Cardiac muscle cell (in vitro differentiated cells and primary cell): ENCODE results near the gene IL1RN. TPM values are rescaled to one million over a fixed set of nuclear protein-coding genes. Genes with fewer than 3 reads are reported as not detected.
"Not testable (repeated sequence)": the region's sequence is repeated elsewhere in the genome, so short reads cannot be mapped to it uniquely, and the experiment has no call there.

Source experiments
- DNase-seq, 2 donors: peaks; one replicate each; pipeline versions ENCODE4 v3.0.0 to v3.0.0-alpha.2; 2010 to 2017; ENCODE audit warnings: low read depth in 1 of 2, low spot score in 1 of 2
- H3K27ac ChIP-seq: fragments of 200-600 bp; sonication (generic); 2 replicates; pipeline ENCODE4 v1.5.1; 2016
- H3K27me3 ChIP-seq: fragments of 200-600 bp; sonication (generic); 2 replicates; pipeline ENCODE4 v1.6.0; 2016; ENCODE audit warnings: control low read depth
- H3K36me3 ChIP-seq: fragments of 200-600 bp; sonication (generic); 2 replicates; pipeline ENCODE4 v1.5.1; 2016; ENCODE audit warnings: control low read depth
- H3K4me1 ChIP-seq: fragments of 200-600 bp; sonication (generic); 2 replicates; pipeline ENCODE4 v1.8.1; 2017; ENCODE audit warnings: low read depth, mild to moderate bottlenecking, mixed run types
- H3K4me3 ChIP-seq: fragments of 200-600 bp; sonication (generic); 2 replicates; pipeline ENCODE4 v1.5.1; 2016; ENCODE audit warnings: mild to moderate bottlenecking
- H3K9me3 ChIP-seq: fragments of 200-600 bp; sonication (generic); 2 replicates; pipeline ENCODE4 v1.5.1; 2017; ENCODE audit warnings: low read depth, mild to moderate bottlenecking, control low read depth
- polyA plus RNA-seq: library from polyadenylated mRNA; unstranded; fragments of >200 nt; fragmentation: Nextera tagmentation; extraction: Ambion mirVana; gene quantifications from 2 replicates; pipeline ENCODE4 v1.2.1, GENCODE V29; 2016
- total RNA-seq: library from RNA; depleted of rRNA; stranded (reverse); fragments of >200 nt; gene quantifications from 2 replicates; pipeline ENCODE4 v1.2.3, GENCODE V29; 2016
- TF ChIP-seq, protein P1 (sequence below): IDR thresholded peaks from 2 replicates; pipeline ENCODE4 v1.5.1; 2012; ENCODE audit warnings: low read depth, mild to moderate bottlenecking, low read length

Gene IL1RN
- total and polyA plus RNA-seq, 2 experiments from 2014 or later = not detected

DNA sequence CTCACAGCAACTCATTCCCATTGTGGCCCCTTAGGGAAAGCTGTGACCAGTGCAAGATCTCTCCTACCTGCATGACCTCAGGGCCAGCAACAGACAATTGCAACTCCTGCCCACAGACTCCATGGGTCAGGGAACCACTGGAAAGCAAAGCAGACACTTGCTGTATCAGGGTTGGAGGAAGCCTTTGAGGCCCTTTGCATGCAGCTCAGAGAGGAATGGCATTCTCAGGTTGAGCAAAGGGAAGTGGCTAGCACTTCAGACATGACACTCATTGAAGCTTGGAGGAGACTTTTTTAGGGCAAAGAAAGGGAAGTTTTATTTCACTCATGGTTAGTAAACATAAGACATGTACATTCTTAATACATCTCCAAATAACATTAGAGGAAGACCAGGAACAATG is 37.5 kb upstream of the IL1RN start:
- no peak overlapping the region for H3K4me3 ChIP-seq
- H3K4me1 ChIP-seq = no peaks in the 10 kb centered on the region
- DNase-seq = no peak
- no peak overlapping the region for H3K27ac ChIP-seq
- TF ChIP-seq, protein P1, sequence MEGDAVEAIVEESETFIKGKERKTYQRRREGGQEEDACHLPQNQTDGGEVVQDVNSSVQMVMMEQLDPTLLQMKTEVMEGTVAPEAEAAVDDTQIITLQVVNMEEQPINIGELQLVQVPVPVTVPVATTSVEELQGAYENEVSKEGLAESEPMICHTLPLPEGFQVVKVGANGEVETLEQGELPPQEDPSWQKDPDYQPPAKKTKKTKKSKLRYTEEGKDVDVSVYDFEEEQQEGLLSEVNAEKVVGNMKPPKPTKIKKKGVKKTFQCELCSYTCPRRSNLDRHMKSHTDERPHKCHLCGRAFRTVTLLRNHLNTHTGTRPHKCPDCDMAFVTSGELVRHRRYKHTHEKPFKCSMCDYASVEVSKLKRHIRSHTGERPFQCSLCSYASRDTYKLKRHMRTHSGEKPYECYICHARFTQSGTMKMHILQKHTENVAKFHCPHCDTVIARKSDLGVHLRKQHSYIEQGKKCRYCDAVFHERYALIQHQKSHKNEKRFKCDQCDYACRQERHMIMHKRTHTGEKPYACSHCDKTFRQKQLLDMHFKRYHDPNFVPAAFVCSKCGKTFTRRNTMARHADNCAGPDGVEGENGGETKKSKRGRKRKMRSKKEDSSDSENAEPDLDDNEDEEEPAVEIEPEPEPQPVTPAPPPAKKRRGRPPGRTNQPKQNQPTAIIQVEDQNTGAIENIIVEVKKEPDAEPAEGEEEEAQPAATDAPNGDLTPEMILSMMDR = no peak
- no peaks in the 10 kb centered on the region for H3K36me3 ChIP-seq
- no peaks in the 10 kb centered on the region for H3K9me3 ChIP-seq
- no peaks in the 10 kb centered on the region for H3K27me3 ChIP-seq

GRCh38 chr2:113091231-113091896 is 36.0 kb upstream of the IL1RN start:
- TF ChIP-seq, protein P1 = no peak

DNA sequence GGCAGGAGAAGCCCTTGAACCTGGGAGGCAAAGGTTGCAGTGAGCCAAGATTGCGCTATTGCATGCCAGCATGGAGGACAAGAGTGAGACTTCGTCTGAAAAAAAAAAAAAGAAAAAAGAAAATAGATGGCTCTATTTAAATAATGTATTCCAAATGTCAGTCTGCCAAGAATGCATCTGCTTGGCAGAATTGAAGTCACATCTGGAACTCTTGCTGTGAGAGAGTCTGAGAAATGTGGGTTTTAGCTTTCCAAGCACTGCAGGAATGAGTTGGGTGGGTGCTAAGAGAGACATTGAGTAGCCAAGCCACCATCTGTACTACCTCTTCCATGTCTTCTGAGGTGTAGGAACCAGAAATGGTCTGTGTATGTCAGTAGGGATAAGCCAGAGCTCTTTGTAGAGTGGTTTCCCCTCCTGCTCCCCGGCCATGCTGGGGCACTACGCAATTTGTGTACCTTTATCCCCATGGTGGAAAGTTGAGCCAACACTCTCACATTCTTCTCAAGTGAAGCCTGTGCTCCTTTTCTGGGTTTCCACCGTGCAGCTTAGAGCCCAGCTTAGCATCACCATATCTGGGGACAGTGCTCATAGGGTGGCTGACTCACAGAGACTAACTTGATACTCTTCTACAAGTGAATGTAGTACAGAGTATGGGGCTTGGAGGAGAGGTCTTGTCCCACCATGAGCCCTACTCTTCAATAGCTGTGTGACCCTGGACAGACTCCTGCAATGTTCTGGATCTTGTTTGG is 34.4 kb upstream of the IL1RN start:
- Histone ChIP-seq H3K27me3 (no peaks in the 10 kb centered on the region), H3K9me3 (no peaks in the 10 kb centered on the region), H3K4me1 (no peaks in the 10 kb centered on the region), H3K36me3 (no peaks in the 10 kb centered on the region), H3K4me3 (no peak overlapping the region), H3K27ac (no peak overlapping the region)
- TF ChIP-seq, protein P1 = no peak
- no peak for DNase-seq

More at GRCh38 chr2:113091231-113091896, 36.0 kb upstream of the IL1RN start:
- no peak for DNase-seq
- Histone ChIP-seq H3K9me3 (no peaks in the 10 kb centered on the region), H3K27me3 (no peaks in the 10 kb centered on the region), H3K27ac (no peak overlapping the region), H3K4me1 (no peaks in the 10 kb centered on the region), H3K4me3 (no peak overlapping the region), H3K36me3 (no peaks in the 10 kb centered on the region)

- H3K4me3 ChIP-seq = no peak overlapping the region
- TF ChIP-seq, protein P1 = no peak
- DNase-seq = no peak
- no peaks in the 10 kb centered on the region for H3K27me3 ChIP-seq
- no peaks in the 10 kb centered on the region for H3K36me3 ChIP-seq
- no peaks in the 10 kb centered on the region for H3K9me3 ChIP-seq
- no peak overlapping the region for H3K27ac ChIP-seq
- H3K4me1 ChIP-seq = no peaks in the 10 kb centered on the region
Measured at GRCh38 chr2:113093613-113093977, 33.8 kb upstream of the IL1RN start.

- DNase-seq, H3K4me1 ChIP-seq, H3K36me3 ChIP-seq, H3K27me3 ChIP-seq, H3K9me3 ChIP-seq, H3K4me3 ChIP-seq, H3K27ac ChIP-seq: not testable (repeated sequence)
Measured at GRCh38 chr2:113096306-113096705, 31.1 kb upstream of the IL1RN start.

DNA sequence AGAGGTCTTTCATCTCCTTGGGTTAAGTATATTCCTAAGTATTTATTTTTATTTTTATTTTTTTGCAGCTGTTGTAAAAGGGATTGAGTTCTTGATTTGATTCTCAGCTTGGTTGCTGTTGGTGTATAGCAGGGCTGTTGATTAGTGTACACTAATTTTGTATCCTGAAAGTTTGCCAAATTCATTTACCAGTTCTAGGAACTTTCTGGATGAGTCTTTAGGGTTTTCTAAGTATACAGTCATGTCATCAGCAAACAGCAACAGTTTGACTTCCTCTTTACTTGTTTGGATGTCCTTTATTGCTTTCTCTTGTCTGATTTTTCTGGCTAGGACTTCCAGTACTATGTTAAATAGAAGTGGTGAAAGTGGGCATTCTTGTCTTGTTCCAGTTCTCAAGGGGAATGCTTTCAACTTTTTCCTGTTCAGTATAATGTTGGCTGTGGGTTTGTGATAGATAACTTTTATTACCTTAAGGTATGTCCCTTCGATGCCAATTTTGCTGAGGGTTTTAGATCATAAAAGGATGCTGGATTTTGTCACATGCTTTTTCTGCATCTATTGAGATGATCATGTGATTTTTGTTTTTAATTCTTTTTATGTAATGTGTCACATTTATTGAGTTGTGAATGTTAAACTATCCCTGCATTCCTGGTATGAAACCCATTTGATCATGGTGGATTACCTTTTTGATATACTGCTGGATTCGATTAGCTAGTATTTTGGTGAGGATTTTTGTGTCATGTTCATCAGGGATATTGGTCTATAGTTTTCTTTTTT is 30.4 kb upstream of the IL1RN start:
- H3K4me1 ChIP-seq, H3K36me3 ChIP-seq, DNase-seq, H3K27ac ChIP-seq, H3K9me3 ChIP-seq, H3K4me3 ChIP-seq, H3K27me3 ChIP-seq: not testable (repeated sequence)
